ENCODE results near the gene ASCC3. TPM values are rescaled to one million over a fixed set of nuclear protein-coding genes. Genes with fewer than 3 reads are reported as not detected.

ASCC3 gene
- total and polyA plus RNA-seq, 4 donors = 12.8 to 32.7 (median 16.4) TPM

DNA sequence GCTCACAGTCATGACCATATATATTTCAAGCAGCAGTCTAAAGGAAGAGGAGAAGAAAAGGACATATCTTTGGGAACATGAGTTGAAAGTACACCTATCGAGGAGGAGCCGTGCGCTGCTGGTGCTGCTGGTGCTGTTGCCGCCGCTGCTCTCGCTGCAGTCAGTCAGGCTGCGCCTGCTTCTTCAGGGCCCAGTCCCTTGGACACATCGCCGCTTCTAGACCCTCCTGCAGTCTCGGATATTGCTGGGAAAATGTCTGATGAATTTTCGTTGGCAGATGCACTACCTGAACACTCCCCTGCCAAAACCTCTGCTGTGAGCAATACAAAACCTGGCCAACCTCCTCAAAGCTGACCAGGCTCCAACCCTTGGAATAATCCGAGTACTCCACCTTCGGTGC is 8.2 kb upstream of the ASCC3 start (continued):
- TF ChIP-seq HNF4G (IDR thresholded peaks at IDR 0.05) (no peak), NR2F2 (IDR thresholded peaks at IDR 0.05) (no peak)

DNA sequence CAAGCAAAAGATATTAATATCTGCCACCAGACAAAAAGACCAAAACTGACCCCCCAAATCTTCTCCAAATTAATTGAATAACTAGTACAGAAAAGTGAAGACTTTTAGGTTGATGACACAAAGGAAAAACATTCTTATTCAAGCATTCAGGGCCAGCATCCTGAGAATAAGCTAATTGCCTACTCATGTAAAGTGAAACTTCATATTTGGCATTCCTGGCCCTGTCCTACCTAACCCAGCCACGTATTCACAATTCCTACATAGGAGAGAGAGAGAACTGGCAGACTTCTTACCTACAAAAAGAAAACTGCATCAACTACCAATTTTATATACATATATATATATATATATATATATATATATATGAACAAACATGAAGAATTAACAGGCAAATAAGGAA is 4.9 kb upstream of the ASCC3 start:
- TF ChIP-seq, protein P1, sequence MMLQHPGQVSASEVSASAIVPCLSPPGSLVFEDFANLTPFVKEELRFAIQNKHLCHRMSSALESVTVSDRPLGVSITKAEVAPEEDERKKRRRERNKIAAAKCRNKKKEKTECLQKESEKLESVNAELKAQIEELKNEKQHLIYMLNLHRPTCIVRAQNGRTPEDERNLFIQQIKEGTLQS (IDR thresholded peaks at IDR 0.05) = no peak
- TF ChIP-seq JUND (IDR thresholded peaks at IDR 0.05) (no peak), FOXA1 (IDR thresholded peaks at IDR 0.05) (no peak), TAF1 (conservative IDR thresholded peaks at IDR 0.05) (no peak), HNF4A (conservative IDR thresholded peaks at IDR 0.05) (no peak), EGR1 (IDR thresholded peaks at IDR 0.05; ENCODE audit: low read depth in 2 of 2) (no peak), FOXA2 (IDR thresholded peaks at IDR 0.05) (no peak)
- TF ChIP-seq, protein P2, sequence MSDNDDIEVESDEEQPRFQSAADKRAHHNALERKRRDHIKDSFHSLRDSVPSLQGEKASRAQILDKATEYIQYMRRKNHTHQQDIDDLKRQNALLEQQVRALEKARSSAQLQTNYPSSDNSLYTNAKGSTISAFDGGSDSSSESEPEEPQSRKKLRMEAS (IDR thresholded peaks at IDR 0.05) = no peak
- WGBS = 78% methylated on average over 1 of the region's 1 CpG
- Histone ChIP-seq H3K27me3 (ENCODE audit: control insufficient read depth in 4 of 4, insufficient read depth in 4 of 4, low read length in 3 of 4) (no peaks in the 10 kb centered on the region), H3K9ac (ENCODE audit: low read depth in 1 of 2, low read length in 2 of 2) (no peak overlapping the region), H3K36me3 (ENCODE audit: control insufficient read depth in 4 of 4, insufficient read depth in 3 of 4, low read depth in 1 of 4, low read length in 3 of 4) (no peaks in the 10 kb centered on the region), H3K27ac (ENCODE audit: low read depth in 1 of 2, low read length in 2 of 2) (no peak overlapping the region), H3K9me3 (ENCODE audit: control insufficient read depth in 4 of 4, low read length in 3 of 4) (no peaks in the 10 kb centered on the region), H3K4me3 (ENCODE audit: low read depth in 1 of 3, low read length in 3 of 3) (no peak overlapping the region), H3K4me1 (ENCODE audit: control insufficient read depth in 4 of 4, insufficient read depth in 4 of 4, low read length in 3 of 4) (peaks cover 0 to 8% (median 5%) of the 10 kb centered on the region in 4 donors)
- DNase-seq (ENCODE audit: low spot score) = no peak

DNA sequence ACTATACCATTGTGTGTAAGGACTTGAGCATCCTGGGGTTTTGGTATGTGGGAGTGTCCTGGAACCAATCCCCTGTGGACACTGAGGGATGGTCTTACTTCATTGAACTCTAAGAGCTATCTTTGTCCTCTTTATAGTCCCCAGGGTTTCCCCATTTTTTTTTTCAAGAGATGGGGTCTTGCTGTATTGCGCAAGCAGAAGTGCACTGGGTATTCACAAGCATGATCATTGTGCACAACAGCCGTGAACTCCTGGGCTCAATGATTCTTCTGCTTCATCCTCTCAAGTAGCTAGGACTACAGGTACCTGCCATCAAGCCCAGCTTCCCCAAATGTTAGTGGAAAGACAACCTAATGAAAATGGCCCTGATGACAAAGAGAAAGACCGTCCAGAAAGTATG is 2.2 kb upstream of the ASCC3 start:
- H3K4me3 ChIP-seq (ENCODE audit: low read depth in 1 of 3, low read length in 3 of 3) = no peak overlapping the region
- no peak overlapping the region for H3K9ac ChIP-seq (ENCODE audit: low read depth in 1 of 2, low read length in 2 of 2)
- WGBS = 97% methylated on average over 3 of the region's 3 CpGs
- no peaks in the 10 kb centered on the region for H3K36me3 ChIP-seq (ENCODE audit: control insufficient read depth in 4 of 4, insufficient read depth in 3 of 4, low read depth in 1 of 4, low read length in 3 of 4)
- H3K27ac ChIP-seq (ENCODE audit: low read depth in 1 of 2, low read length in 2 of 2) = no peak overlapping the region
- H3K4me1 ChIP-seq (ENCODE audit: control insufficient read depth in 4 of 4, insufficient read depth in 4 of 4, low read length in 3 of 4) = peaks cover 1 to 14% (median 12%) of the 10 kb centered on the region in 4 donors
- H3K9me3 ChIP-seq (ENCODE audit: control insufficient read depth in 4 of 4, low read length in 3 of 4) = no peaks in the 10 kb centered on the region
- no peaks in the 10 kb centered on the region for H3K27me3 ChIP-seq (ENCODE audit: control insufficient read depth in 4 of 4, insufficient read depth in 4 of 4, low read length in 3 of 4)
- DNase-seq (ENCODE audit: low spot score) = no peak
- TF ChIP-seq, protein P3, sequence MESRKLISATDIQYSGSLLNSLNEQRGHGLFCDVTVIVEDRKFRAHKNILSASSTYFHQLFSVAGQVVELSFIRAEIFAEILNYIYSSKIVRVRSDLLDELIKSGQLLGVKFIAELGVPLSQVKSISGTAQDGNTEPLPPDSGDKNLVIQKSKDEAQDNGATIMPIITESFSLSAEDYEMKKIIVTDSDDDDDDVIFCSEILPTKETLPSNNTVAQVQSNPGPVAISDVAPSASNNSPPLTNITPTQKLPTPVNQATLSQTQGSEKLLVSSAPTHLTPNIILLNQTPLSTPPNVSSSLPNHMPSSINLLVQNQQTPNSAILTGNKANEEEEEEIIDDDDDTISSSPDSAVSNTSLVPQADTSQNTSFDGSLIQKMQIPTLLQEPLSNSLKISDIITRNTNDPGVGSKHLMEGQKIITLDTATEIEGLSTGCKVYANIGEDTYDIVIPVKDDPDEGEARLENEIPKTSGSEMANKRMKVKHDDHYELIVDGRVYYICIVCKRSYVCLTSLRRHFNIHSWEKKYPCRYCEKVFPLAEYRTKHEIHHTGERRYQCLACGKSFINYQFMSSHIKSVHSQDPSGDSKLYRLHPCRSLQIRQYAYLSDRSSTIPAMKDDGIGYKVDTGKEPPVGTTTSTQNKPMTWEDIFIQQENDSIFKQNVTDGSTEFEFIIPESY (IDR thresholded peaks at IDR 0.05) = no peak
- TF ChIP-seq HNF4G (IDR thresholded peaks at IDR 0.05) (no peak), SP1 (IDR thresholded peaks at IDR 0.05) (no peak), TAF1 (conservative IDR thresholded peaks at IDR 0.05) (no peak), RAD21 (IDR thresholded peaks at IDR 0.05) (no peak), YY1 (IDR thresholded peaks at IDR 0.05) (no peak)
- TF ChIP-seq, protein P2 (IDR thresholded peaks at IDR 0.05) = no peak
- TF ChIP-seq, protein P1 (IDR thresholded peaks at IDR 0.05) = no peak

DNA sequence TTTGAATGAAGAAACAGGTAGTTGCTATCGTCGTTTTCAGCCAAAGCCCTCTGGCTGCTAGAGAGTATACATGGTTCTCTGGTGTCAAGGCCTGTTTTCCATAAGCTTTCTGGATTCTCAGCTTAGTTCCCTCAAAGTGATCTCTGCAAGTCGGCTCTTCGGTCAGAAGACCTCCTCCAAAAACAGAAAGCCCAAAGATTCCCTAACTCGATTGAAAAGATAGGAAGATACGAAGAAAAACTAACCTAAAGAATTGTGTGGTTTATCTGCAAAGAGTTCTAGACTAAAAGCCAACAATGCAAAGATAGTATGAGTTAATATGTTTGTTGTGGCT is 545 bp upstream of the ASCC3 start:
- H3K27ac ChIP-seq (ENCODE audit: low read depth in 1 of 2, low read length in 2 of 2) = peak overlapping the region; percentile 94 to 98
- DNase-seq (ENCODE audit: low spot score) = no peak
- H3K4me1 ChIP-seq (ENCODE audit: control insufficient read depth in 4 of 4, insufficient read depth in 4 of 4, low read length in 3 of 4) = peaks cover 1 to 14% (median 12%) of the 10 kb centered on the region in 4 donors
- no peaks in the 10 kb centered on the region for H3K36me3 ChIP-seq (ENCODE audit: control insufficient read depth in 4 of 4, insufficient read depth in 3 of 4, low read depth in 1 of 4, low read length in 3 of 4)
- H3K27me3 ChIP-seq (ENCODE audit: control insufficient read depth in 4 of 4, insufficient read depth in 4 of 4, low read length in 3 of 4) = no peaks in the 10 kb centered on the region
- 5% methylated on average over 6 of the region's 6 CpGs for WGBS
- H3K9me3 ChIP-seq (ENCODE audit: control insufficient read depth in 4 of 4, low read length in 3 of 4) = no peaks in the 10 kb centered on the region
- H3K4me3 ChIP-seq (ENCODE audit: low read depth in 1 of 3, low read length in 3 of 3) = peak overlapping the region; percentile 87 to 98 (median 91)
- H3K9ac ChIP-seq (ENCODE audit: low read depth in 1 of 2, low read length in 2 of 2) = peak overlapping the region; percentile 91 to 92
- TF ChIP-seq TAF1 (conservative IDR thresholded peaks at IDR 0.05) (no peak), YY1 (IDR thresholded peaks at IDR 0.05) (no peak), HNF4G (IDR thresholded peaks at IDR 0.05) (no peak), RXRA (IDR thresholded peaks at IDR 0.05) (no peak), JUND (IDR thresholded peaks at IDR 0.05) (no peak), FOXA1 (IDR thresholded peaks at IDR 0.05) (no peak), EGR1 (IDR thresholded peaks at IDR 0.05; ENCODE audit: low read depth in 2 of 2) (no peak), SP1 (IDR thresholded peaks at IDR 0.05) (no peak), RAD21 (IDR thresholded peaks at IDR 0.05) (no peak), GABPA (IDR thresholded peaks at IDR 0.05 in 1 of 2, conservative IDR thresholded peaks at IDR 0.05 in 1 of 2) (no peak)
- TF ChIP-seq, protein P4, sequence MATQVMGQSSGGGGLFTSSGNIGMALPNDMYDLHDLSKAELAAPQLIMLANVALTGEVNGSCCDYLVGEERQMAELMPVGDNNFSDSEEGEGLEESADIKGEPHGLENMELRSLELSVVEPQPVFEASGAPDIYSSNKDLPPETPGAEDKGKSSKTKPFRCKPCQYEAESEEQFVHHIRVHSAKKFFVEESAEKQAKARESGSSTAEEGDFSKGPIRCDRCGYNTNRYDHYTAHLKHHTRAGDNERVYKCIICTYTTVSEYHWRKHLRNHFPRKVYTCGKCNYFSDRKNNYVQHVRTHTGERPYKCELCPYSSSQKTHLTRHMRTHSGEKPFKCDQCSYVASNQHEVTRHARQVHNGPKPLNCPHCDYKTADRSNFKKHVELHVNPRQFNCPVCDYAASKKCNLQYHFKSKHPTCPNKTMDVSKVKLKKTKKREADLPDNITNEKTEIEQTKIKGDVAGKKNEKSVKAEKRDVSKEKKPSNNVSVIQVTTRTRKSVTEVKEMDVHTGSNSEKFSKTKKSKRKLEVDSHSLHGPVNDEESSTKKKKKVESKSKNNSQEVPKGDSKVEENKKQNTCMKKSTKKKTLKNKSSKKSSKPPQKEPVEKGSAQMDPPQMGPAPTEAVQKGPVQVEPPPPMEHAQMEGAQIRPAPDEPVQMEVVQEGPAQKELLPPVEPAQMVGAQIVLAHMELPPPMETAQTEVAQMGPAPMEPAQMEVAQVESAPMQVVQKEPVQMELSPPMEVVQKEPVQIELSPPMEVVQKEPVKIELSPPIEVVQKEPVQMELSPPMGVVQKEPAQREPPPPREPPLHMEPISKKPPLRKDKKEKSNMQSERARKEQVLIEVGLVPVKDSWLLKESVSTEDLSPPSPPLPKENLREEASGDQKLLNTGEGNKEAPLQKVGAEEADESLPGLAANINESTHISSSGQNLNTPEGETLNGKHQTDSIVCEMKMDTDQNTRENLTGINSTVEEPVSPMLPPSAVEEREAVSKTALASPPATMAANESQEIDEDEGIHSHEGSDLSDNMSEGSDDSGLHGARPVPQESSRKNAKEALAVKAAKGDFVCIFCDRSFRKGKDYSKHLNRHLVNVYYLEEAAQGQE (IDR thresholded peaks at IDR 0.05) = no peak
- TF ChIP-seq, protein P1 (IDR thresholded peaks at IDR 0.05) = no peak

All from liver (tissue), 9 donors.